K562 (cell line): ENCODE results near the gene DRC3. TPM values are rescaled to one million over a fixed set of nuclear protein-coding genes. Genes with fewer than 3 reads are reported as not detected.

Experiments used
- CCAR2 ChIP-seq: fragments of 200-400 bp; formaldehyde crosslinking; IDR thresholded peaks from 2 replicates; pipeline ENCODE4 v1.6.1; 2017; ENCODE audit warnings: mild to moderate bottlenecking, low read depth, low read length
- MBD1 ChIP-seq: fragments of 250-450 bp; sonication (Bioruptor Pico); IDR thresholded peaks from 2 replicates; pipeline ENCODE4 v1.8.0; 2022; ENCODE audit warnings: inconsistent platforms
- NR2F6 ChIP-seq: fragments of 450-650 bp; formaldehyde crosslinking; IDR thresholded peaks from 2 replicates; pipeline ENCODE4 v1.4.0; 2020; ENCODE audit warnings: mild to moderate bottlenecking
- RAD51 ChIP-seq: fragments of 450-650 bp; IDR thresholded peaks from 2 replicates; pipeline ENCODE4 v1.7.1; 2016; ENCODE audit warnings: low read depth, mild to moderate bottlenecking, borderline replicate concordance
- RFX5 ChIP-seq: IDR thresholded peaks from 2 replicates; pipeline ENCODE4 v1.6.1; 2011; ENCODE audit warnings: low read depth, mild to moderate bottlenecking, improper control_type of control experiment, low read length
- ZBTB12 ChIP-seq: fragments of 250-450 bp; sonication (Bioruptor Pico); IDR thresholded peaks from 2 replicates; pipeline ENCODE4 v1.4.0; 2020
- polyA plus RNA-seq, 8 experiments: library from polyadenylated mRNA; depleted of rRNA in 4 of 8; stranded (reverse) in 5 of 8; unstranded in 3 of 8; fragments of >200 nt; fragmentation: Nextera tagmentation in 2 of 8; fragmentation: Illumina TruSeq in 1 of 8; extraction: Ambion mirVana in 2 of 8; extraction: Trizol in 1 of 8; gene quantifications; 2 replicates each; pipeline versions ENCODE4 v1.2.1 to v1.2.3, GENCODE V29; 2011 to 2014; ENCODE audit warnings: inconsistent platforms in 1 of 8, missing spikeins in 1 of 8
- total RNA-seq, 7 experiments: library from RNA; depleted of rRNA in 6 of 7; stranded (reverse); fragments of >200 nt in 6 of 7; fragmentation: Illumina TruSeq in 2 of 7; extraction: Trizol in 2 of 7; gene quantifications; 2 replicates each; pipeline versions ENCODE4 v1.2.1 to v1.2.3, GENCODE V29; 2011 to 2021; ENCODE audit warnings: low replicate concordance in 1 of 7
- TF ChIP-seq, protein P1 (sequence below): sonication (generic); formaldehyde crosslinking; IDR thresholded peaks from 2 replicates; pipeline ENCODE4 v1.9.0; 2022; ENCODE audit warnings: mild to moderate bottlenecking, missing genetic modification reagents
- TF ChIP-seq, protein P2 (sequence below): fragments of 450-650 bp; IDR thresholded peaks from 2 replicates; pipeline ENCODE4 v1.6.1; 2016; ENCODE audit warnings: antibody characterized with exemption
- TF ChIP-seq, protein P3 (sequence below): sonication (generic); formaldehyde crosslinking; IDR thresholded peaks from 2 replicates; pipeline ENCODE4 v1.8.0; 2022; ENCODE audit warnings: mild to moderate bottlenecking, missing genetic modification reagents

DRC3 gene
- total and polyA plus RNA-seq, 9 of the 15 experiments (the other 6 are each of a cell fraction or from before 2014, with no cell fraction given), result 0.10 to 0.84 (median 0.30) TPM; not detected in 3

DNA sequence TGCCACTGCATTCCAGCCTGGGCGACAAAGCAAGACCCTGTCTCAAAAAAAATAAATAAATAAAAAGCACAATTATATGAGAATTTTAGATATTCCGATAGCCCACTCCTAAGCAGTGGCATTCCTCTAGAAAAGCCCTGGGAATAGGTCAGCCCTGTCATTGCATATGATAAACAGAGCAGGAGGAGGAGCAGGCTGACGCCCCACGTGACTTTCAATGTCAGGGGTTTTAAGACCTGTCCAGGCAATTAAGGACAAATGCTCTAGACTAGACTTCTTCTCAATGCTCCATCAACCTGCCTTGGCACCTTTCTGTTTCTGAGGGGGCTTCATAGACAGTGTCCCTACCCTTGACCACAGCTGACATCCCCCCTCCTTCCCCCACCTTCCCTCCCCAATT, 8.0 kb upstream of the DRC3 start (continued):
- TF ChIP-seq ZBTB12 (CRISPR knock-in tag) (no peak), RAD51 (peak; percentile 75), NR2F6 (CRISPR knock-in tag) (no peak), CCAR2 (no peak), RFX5 (no peak), MBD1 (CRISPR knock-in tag) (no peak)
- TF ChIP-seq, protein P1, sequence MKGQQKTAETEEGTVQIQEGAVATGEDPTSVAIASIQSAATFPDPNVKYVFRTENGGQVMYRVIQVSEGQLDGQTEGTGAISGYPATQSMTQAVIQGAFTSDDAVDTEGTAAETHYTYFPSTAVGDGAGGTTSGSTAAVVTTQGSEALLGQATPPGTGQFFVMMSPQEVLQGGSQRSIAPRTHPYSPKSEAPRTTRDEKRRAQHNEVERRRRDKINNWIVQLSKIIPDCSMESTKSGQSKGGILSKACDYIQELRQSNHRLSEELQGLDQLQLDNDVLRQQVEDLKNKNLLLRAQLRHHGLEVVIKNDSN, result peak; percentile 67
- TF ChIP-seq, protein P2, sequence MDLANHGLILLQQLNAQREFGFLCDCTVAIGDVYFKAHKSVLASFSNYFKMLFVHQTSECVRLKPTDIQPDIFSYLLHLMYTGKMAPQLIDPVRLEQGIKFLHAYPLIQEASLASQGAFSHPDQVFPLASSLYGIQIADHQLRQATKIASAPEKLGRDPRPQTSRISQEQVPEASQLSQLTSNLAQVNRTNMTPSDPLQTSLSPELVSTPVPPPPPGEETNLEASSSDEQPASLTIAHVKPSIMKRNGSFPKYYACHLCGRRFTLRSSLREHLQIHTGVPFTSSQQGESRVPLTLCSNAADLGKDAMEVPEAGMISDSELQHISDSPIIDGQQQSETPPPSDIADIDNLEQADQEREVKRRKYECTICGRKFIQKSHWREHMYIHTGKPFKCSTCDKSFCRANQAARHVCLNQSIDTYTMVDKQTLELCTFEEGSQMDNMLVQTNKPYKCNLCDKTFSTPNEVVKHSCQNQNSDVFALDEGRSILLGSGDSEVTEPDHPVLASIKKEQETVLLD, result no peak
- TF ChIP-seq, protein P3, sequence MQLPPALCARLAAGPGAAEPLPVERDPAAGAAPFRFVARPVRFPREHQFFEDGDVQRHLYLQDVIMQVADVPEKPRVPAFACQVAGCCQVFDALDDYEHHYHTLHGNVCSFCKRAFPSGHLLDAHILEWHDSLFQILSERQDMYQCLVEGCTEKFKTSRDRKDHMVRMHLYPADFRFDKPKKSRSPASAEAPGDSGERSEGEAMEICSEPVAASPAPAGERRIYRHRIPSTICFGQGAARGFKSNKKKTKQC (CRISPR knock-in tag), result no peak
